T follicular helper cell (primary cell): ENCODE measurements around the gene SACS.
"Not testable (repeated sequence)": the region's sequence is repeated elsewhere in the genome, so short reads cannot be mapped to it uniquely, and the experiment has no call there.

Experiments
- DNase-seq: peaks from one replicate; pipeline ENCODE4 v3.0.0-alpha.2; 2020; ENCODE audit warnings: low read depth

SACS gene

DNA sequence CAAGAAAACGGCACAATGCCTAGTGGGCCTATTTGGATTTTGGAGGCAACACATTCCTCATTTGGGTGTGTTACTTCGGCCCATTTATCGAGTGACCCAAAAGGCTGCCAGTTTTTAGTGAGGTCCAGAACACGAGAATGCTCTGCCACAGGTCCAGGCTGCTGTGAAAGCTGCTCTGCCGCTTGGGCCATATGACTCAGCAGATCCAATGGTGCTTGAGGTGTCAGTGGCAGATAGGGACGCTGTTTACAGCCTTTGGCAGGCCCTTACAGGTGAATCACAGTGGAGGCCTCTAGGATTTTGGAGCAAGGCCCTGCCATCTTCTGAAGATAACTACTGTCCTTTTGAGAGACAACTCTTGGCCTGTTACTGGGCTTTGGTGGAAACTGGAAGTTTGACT is 118.7 kb downstream of the SACS start:
- not testable (repeated sequence) for DNase-seq

DNA sequence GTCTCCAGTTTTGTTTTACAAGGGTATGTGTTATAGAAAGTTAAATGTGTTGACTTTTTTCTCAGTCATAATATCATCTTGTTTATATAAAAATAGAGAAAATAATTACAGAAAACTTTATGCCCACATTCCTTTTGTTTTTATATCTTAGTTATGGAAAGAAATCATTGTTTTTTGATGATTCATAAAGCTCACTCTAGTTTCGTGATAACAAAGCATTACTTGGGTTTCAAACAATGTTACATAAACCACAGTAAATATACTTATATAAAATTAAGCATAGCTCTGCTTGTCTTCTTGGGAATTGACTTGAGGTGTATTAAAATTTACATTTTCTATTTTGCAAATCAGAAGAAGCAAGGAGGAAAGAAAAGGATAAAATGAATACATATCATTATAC is 140.9 kb downstream of the SACS start:
- DNase-seq = no peak

DNA sequence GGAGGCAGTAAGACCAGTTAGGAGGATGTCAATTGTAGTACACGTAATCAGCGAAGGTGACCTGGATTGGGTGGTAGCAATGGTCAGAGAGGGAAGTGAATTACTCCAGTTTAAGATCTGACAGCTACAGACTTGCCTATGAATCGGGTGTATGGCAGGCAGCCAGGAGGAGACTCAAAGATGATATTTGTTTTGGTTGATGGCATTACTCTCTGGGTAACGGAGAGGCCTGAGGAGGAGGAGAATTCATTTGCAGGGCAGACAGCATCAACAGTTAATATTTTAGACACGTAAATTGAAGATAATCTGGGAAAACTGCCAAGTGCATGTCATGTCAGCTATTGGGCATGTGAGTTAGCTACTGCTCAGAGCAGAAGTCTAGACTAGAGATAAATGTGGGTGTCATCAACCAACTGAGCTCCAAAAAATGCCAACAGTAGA is 143.6 kb downstream of the SACS start:
- no peak for DNase-seq

DNA sequence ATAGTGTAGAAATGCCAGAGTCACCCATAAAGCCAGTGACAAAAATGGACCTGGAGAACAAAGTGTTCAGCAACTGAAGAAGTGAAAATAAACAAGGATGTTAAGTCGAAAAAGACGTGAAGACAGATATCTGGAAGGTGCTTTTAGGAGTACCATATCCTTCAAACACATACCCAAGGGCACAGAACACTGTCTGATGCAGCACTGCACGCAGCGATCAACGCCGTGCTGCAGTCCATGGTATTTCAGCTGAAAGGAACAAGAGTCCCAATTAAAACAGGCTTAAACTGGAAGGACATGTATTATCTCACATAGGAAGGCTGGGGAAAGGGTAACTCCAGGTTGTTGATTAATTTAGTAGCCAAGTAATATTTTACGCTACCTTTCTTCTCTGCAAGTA is 144.5 kb downstream of the SACS start:
- no peak for DNase-seq

DNA sequence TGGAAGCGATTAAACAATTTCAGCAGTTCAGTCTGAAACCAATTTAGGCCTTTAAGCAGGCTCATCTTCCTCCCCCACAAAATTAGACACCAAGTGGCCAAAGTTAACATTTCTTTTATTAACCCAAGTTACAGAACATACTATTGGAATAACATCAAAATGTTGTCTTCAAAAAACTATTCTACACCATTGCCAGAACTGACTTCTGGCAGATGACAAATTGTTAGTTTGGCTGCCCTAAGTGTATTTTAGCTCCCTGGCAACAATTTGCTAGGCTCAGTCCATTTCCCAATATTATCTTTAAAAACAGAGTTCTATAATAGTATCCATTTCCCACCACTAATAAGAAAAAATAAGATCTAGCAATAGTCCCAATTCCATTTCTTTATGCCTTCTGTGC is 144.9 kb downstream of the SACS start:
- DNase-seq = no peak

DNA sequence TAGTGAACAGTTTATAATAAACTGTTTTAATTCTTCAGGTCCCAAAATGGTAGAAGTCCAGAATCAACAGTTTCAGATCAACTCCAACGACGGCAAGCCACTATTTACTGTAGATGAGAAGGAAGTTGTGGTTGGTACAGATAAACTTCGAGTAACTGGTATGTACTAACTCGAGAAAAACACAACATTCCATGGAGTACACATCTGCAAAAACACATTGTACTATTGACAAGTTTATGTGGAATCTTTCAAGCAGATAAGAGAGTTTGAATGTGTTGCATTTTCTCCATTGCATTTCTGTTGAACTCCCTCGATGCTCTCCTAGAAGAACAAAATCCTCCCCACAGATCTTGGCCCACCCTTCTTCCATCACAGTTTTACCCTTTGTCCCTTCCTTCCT is 154.2 kb downstream of the SACS start:
- DNase-seq = no peak
